ENCODE results near the gene MBD1. TPM values are rescaled to one million over a fixed set of nuclear protein-coding genes. Genes with fewer than 3 reads are reported as not detected.

Gene MBD1
- total and polyA plus RNA-seq, 2 of the 13 experiments (the other 11 are each of a cell fraction or from before 2014, with no cell fraction given) = 25.5 to 28.6 TPM

GRCh38 chr18:50307738-50308470, 26.6 kb upstream of the MBD1 start (continued):
- TF ChIP-seq HMGXB3 (CRISPR knock-in tag; IDR thresholded peaks at IDR 0.05; ENCODE audit: borderline replicate concordance) = peak; percentile 97
- TF ChIP-seq ZFY (CRISPR knock-in tag; IDR thresholded peaks at IDR 0.05) = no peak
- no peak for TF ChIP-seq CENPT (CRISPR knock-in tag; IDR thresholded peaks at IDR 0.05; ENCODE audit: low read depth)
- TF ChIP-seq ZNF546 (CRISPR knock-in tag; conservative IDR thresholded peaks at IDR 0.05) = no peak
- TF ChIP-seq MTA3 (CRISPR knock-in tag; IDR thresholded peaks at IDR 0.05) = no peak
- TF ChIP-seq ZSCAN20 (CRISPR knock-in tag; IDR thresholded peaks at IDR 0.05; ENCODE audit: borderline replicate concordance) = no peak
- TF ChIP-seq SAP130 (CRISPR knock-in tag; IDR thresholded peaks at IDR 0.05; ENCODE audit: low read depth) = peak; percentile 83
- peak; percentile 25; the same call in 1 of the 2 replicates for TF ChIP-seq TFDP1 (CRISPR knock-in tag; IDR thresholded peaks at IDR 0.05; ENCODE audit: borderline replicate concordance)
- no peak for TF ChIP-seq NBN (conservative IDR thresholded peaks at IDR 0.05)
- no peak for TF ChIP-seq REST (IDR thresholded peaks at IDR 0.05; ENCODE audit: borderline replicate concordance in 1 of 2, low read depth in 1 of 2, low read length in 2 of 2)
- no peak for TF ChIP-seq PATZ1 (CRISPR knock-in tag; IDR thresholded peaks at IDR 0.05)
- no peak for TF ChIP-seq MLLT10 (CRISPR knock-in tag; IDR thresholded peaks at IDR 0.05)
- peak; percentile 23; the same call in 1 of the 2 replicates for TF ChIP-seq ZGPAT (CRISPR knock-in tag; IDR thresholded peaks at IDR 0.05)
- TF ChIP-seq ZNF124 (CRISPR knock-in tag; IDR thresholded peaks at IDR 0.05) = no peak
- no peak for TF ChIP-seq ZNF343 (CRISPR knock-in tag; IDR thresholded peaks at IDR 0.05)
- no peak for TF ChIP-seq NR2F2 (IDR thresholded peaks at IDR 0.05; ENCODE audit: borderline replicate concordance, low read depth)
- TF ChIP-seq ZNF510 (CRISPR knock-in tag; IDR thresholded peaks at IDR 0.05; ENCODE audit: low read depth) = no peak

Data from HepG2 (cell line).